ENCODE results near the gene MAGEA12.

DNA sequence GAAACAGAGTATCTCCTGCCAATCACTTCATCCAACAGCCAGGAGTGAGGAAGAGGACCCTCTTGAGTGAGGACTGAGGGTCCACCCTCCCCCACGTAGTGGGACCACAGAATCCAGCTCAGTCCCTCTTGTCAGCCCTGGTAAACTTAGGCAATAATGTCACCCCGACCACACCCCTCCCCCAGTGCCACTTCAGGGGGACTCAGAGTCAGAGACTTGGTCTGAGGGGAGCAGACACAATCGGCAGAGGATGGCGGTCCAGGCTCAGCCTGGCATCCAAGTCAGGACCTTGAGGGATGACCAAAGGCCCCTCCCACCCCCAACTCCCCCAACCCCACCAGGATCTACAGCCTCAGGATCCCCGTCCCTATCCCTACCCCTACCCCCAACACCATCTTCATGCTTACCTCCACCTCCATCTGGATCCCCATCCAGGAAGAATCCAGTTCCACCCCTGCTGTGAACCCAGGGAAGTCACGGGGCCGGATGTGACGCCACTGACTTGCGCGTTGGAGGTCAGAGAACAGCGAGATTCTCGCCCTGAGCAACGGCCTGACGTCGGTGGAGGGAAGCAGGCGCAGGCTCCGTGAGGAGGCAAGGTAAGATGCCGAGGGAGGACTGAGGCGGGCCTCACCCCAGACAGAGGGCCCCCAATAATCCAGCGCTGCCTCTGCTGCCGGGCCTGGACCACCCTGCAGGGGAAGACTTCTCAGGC, at the start of gene MAGEA12, which contains the start of gene CSAG1:
- TF ChIP-seq, protein P1, sequence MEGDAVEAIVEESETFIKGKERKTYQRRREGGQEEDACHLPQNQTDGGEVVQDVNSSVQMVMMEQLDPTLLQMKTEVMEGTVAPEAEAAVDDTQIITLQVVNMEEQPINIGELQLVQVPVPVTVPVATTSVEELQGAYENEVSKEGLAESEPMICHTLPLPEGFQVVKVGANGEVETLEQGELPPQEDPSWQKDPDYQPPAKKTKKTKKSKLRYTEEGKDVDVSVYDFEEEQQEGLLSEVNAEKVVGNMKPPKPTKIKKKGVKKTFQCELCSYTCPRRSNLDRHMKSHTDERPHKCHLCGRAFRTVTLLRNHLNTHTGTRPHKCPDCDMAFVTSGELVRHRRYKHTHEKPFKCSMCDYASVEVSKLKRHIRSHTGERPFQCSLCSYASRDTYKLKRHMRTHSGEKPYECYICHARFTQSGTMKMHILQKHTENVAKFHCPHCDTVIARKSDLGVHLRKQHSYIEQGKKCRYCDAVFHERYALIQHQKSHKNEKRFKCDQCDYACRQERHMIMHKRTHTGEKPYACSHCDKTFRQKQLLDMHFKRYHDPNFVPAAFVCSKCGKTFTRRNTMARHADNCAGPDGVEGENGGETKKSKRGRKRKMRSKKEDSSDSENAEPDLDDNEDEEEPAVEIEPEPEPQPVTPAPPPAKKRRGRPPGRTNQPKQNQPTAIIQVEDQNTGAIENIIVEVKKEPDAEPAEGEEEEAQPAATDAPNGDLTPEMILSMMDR (IDR thresholded peaks at IDR 0.05), result no peak
- no peak for TF ChIP-seq POLR2A (IDR thresholded peaks at IDR 0.05)
